HCT116 (cell line): ENCODE data around the gene COL18A1. TPM values are rescaled to one million over a fixed set of nuclear protein-coding genes. Genes with fewer than 3 reads are reported as not detected.

Experiments used
- ATAC-seq: fragments of 200-7000 bp; cut with Tn5 transposase; 2 replicates; pipeline ENCODE4 v1.9.1; 2020; ENCODE audit warnings: mild to moderate bottlenecking, moderate library complexity
- BruUV-seq: library from RNA; stranded (reverse); fragments of 400-500 nt; replicated peaks from 2 replicates; lab custom pipeline; 2021; lab: Mats Ljungman, UMichigan
- CTCF ChIA-PET: fragments of 300-600 bp; sonication (Branson Sonifier 250); formaldehyde crosslinking; loops from one replicate; lab custom pipeline; 2021; ENCODE audit warnings: antibody characterized with exemption; lab: Charles Lee
- POLR2A ChIA-PET: fragments of 300-600, 350-600 bp; sonication (Branson Sonifier 250); formaldehyde crosslinking; loops from one replicate; lab custom pipeline; 2021; ENCODE audit warnings: antibody characterized with exemption; lab: Charles Lee
- RAD21 ChIA-PET, 2 experiments: fragments of 300-600 bp; sonication (Branson Sonifier 250); formaldehyde crosslinking; loops; one replicate each; lab custom pipeline; 2023; ENCODE audit warnings: low total read pairs in 2 of 2; ENCODE audit not compliant: uncharacterized antibody in 2 of 2, unreplicated experiment in 2 of 2, low non-redundant PET in 1 of 2; lab: Charles Lee
- DNase-seq: peaks from one replicate; pipeline ENCODE4 v3.0.0-alpha.2; 2010; ENCODE audit warnings: low read depth, low spot score
- H2AFZ ChIP-seq: fragments of 200-600 bp; shearing (Covaris generic), sonication (generic); 2 replicates; pipeline ENCODE4 v1.6.1; 2017; ENCODE audit warnings: low read depth, mixed run types, mixed read lengths, antibody characterized with exemption, low read length; ENCODE audit not compliant: poor library complexity, severe bottlenecking
- H3K27ac ChIP-seq: 2 replicates; pipeline ENCODE4 v1.5.1; 2012; ENCODE audit warnings: low read depth, low read length
- H3K27me3 ChIP-seq: fragments of 200-600 bp; sonication (generic); 2 replicates; pipeline ENCODE4 v1.6.1; 2016; ENCODE audit warnings: mixed run types, low read length, mixed read lengths; ENCODE audit not compliant: insufficient read depth
- H3K36me3 ChIP-seq, 2 experiments: fragments of 200-500 bp in 1 of 2; fragments of 200-600 bp in 1 of 2; sonication (Bioruptor generic) in 1 of 2; sonication (generic) in 1 of 2; 2 replicates each; pipeline versions ENCODE4 v1.5.1 to v1.6.1; 2014 to 2016; ENCODE audit warnings: low read length in 2 of 2, inconsistent platforms in 1 of 2, mixed read lengths in 1 of 2, mixed run types in 1 of 2; ENCODE audit not compliant: insufficient read depth in 2 of 2, control insufficient read depth in 1 of 2
- H3K4me1 ChIP-seq, 2 experiments: fragments of 200-600 bp in 1 of 2; sonication (generic) in 1 of 2; 2 replicates each; pipeline versions ENCODE4 v1.5.1 to v1.6.1; 2012 to 2017; ENCODE audit warnings: low read length in 2 of 2, inconsistent platforms in 1 of 2, mild to moderate bottlenecking in 1 of 2, mixed read lengths in 1 of 2, mixed run types in 1 of 2, moderate library complexity in 1 of 2; ENCODE audit not compliant: insufficient read depth in 2 of 2, control insufficient read depth in 1 of 2
- H3K4me2 ChIP-seq: fragments of 200-600 bp; sonication (generic); 2 replicates; pipeline ENCODE4 v1.6.1; 2017; ENCODE audit warnings: mixed run types, low read length, mixed read lengths
- H3K4me3 ChIP-seq, 2 experiments: fragments of 200-600 bp in 1 of 2; sonication (generic) in 1 of 2; replicated peaks in 1 of 2; 2 replicates each; pipeline ENCODE4 v1.5.1; 2011 to 2016; ENCODE audit warnings: low read length in 2 of 2, control low read depth in 1 of 2, low read depth in 1 of 2, mild to moderate bottlenecking in 1 of 2, mixed read lengths in 1 of 2, mixed run types in 1 of 2
- H3K79me2 ChIP-seq: fragments of 200-600 bp; sonication (generic); 2 replicates; pipeline ENCODE4 v1.6.1; 2017; ENCODE audit warnings: mild to moderate bottlenecking, mixed run types, low read length, moderate library complexity, mixed read lengths; ENCODE audit not compliant: insufficient read depth
- H3K9ac ChIP-seq: fragments of 200-600 bp; sonication (generic); 2 replicates; pipeline ENCODE4 v1.6.1; 2016; ENCODE audit warnings: low read length, mixed read lengths
- H3K9me2 ChIP-seq: fragments of 200-600 bp; sonication (generic), shearing (Covaris generic); 2 replicates; pipeline ENCODE4 v1.6.1; 2017; ENCODE audit warnings: mixed run types, mild to moderate bottlenecking, moderate library complexity; ENCODE audit not compliant: insufficient read depth
- H3K9me3 ChIP-seq, 2 experiments: fragments of 200-500 bp in 1 of 2; fragments of 200-600 bp in 1 of 2; sonication (Bioruptor generic) in 1 of 2; sonication (generic) in 1 of 2; 2 replicates each; pipeline ENCODE4 v1.6.1; 2014 to 2017; ENCODE audit warnings: low read length in 2 of 2, mixed read lengths in 2 of 2, inconsistent platforms in 1 of 2, low read depth in 1 of 2, mild to moderate bottlenecking in 1 of 2, mixed run types in 1 of 2, moderate library complexity in 1 of 2; ENCODE audit not compliant: control insufficient read depth in 1 of 2, insufficient read depth in 1 of 2
- H4K20me1 ChIP-seq: fragments of 200-600 bp; sonication (generic), shearing (Covaris generic); 2 replicates; pipeline ENCODE4 v1.6.1; 2017; ENCODE audit warnings: mixed run types, mild to moderate bottlenecking, moderate library complexity; ENCODE audit not compliant: insufficient read depth
- ATF3 ChIP-seq: IDR thresholded peaks from 2 replicates; pipeline ENCODE4 v1.6.1; 2012
- CEBPB ChIP-seq: IDR thresholded peaks from 2 replicates; pipeline ENCODE4 v1.6.1; 2012; ENCODE audit warnings: low read depth
- EGR1 ChIP-seq: IDR thresholded peaks from 2 replicates; pipeline ENCODE4 v1.6.1; 2012; ENCODE audit warnings: low read depth
- ELF1 ChIP-seq: IDR thresholded peaks from 2 replicates; pipeline ENCODE4 v1.6.1; 2012; ENCODE audit warnings: low read depth, borderline replicate concordance
- EZH2phosphoT487 ChIP-seq: fragments of 200-600 bp; IDR thresholded peaks from 2 replicates; pipeline ENCODE4 v1.6.1; 2018; ENCODE audit warnings: antibody characterized with exemption, borderline replicate concordance
- JUND ChIP-seq: IDR thresholded peaks from 2 replicates; pipeline ENCODE4 v1.6.1; 2012
- MAX ChIP-seq: IDR thresholded peaks from 2 replicates; pipeline ENCODE4 v1.6.1; 2012
- POLR2A ChIP-seq: IDR thresholded peaks from 2 replicates; pipeline ENCODE4 v1.7.0; 2011; ENCODE audit warnings: borderline replicate concordance; ENCODE audit not compliant: insufficient read depth, insufficient read length; ENCODE audit errors: extremely low read depth
- POLR2AphosphoS5 ChIP-seq: IDR thresholded peaks from 2 replicates; pipeline ENCODE4 v1.6.1; 2011; ENCODE audit warnings: mild to moderate bottlenecking, low read depth, low read length, moderate library complexity
- SIN3A ChIP-seq: IDR thresholded peaks from 2 replicates; pipeline ENCODE4 v1.6.1; 2012; ENCODE audit warnings: low read depth
- SRF ChIP-seq: IDR thresholded peaks from 2 replicates; pipeline ENCODE4 v1.6.1; 2012; ENCODE audit warnings: low read depth
- ZNF274 ChIP-seq: fragments of 200-500 bp; sonication (Bioruptor generic); IDR thresholded peaks from 2 replicates; pipeline ENCODE4 v1.6.1; 2014; ENCODE audit warnings: mild to moderate bottlenecking, low read depth, low read length, inconsistent platforms
- intact Hi-C: fragments of 100-400 bp; cut with micrococcal nuclease; formaldehyde crosslinking; loops from 2 replicates; pipeline ENCODE4 v1.10.0; 2022
- total RNA-seq: library from RNA; stranded (reverse); gene quantifications from one replicate; pipeline ENCODE4 v1.2.1, GENCODE V29; 2021; ENCODE audit not compliant: unreplicated experiment
- TF ChIP-seq, protein P1 (sequence below): IDR thresholded peaks from 2 replicates; pipeline ENCODE4 v1.6.1; 2011; ENCODE audit warnings: mild to moderate bottlenecking, low read length, moderate library complexity; ENCODE audit not compliant: insufficient replicate concordance; ENCODE audit errors: extremely low read depth

Gene COL18A1
- total RNA-seq, 1 experiment from 2014 or later: 59.5 TPM

DNA sequence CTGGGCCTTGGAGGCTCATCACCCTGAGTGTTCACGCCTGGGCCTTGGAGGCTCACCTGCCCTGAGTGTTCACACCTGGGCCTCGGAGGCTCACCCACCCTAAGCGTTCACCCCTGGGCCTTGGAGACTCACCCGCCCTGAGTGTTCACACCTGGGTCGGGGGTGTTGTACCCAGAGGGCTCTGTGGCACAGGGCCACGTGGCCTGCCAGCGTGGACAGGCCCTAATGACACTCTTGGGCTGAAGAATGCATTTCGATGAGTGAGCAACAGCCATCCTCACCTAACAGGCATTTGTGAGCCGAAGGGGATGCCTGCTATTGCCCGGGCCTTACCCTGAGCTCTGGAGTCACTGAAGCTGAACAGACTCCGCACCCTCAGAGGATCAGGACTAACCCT is 119.8 kb downstream of the COL18A1 start:
- Histone ChIP-seq H4K20me1 (no peaks in the 10 kb centered on the region; the same call in 1 of the 2 replicates), H3K9me2 (no peaks in the 10 kb centered on the region), H3K79me2 (peaks cover 51% of the 10 kb centered on the region), H3K4me2 (no peak overlapping the region), H3K27me3 (no peaks in the 10 kb centered on the region), H3K9me3 (peaks cover 8 to 14% of the 10 kb centered on the region in 2 experiments; a peak in 3 of 4 replicates), H3K4me3 (no peak overlapping the region), H3K36me3 (peaks cover 23 to 73% of the 10 kb centered on the region in 2 experiments), H3K4me1 (no peaks in the 10 kb centered on the region; a peak in 1 of 4 replicates), H3K9ac (no peak overlapping the region), H3K27ac (no peak overlapping the region), H2AFZ (no peak overlapping the region)
- intact Hi-C loops: no loop called here
- TF ChIP-seq JUND (no peak), EZH2phosphoT487 (no peak), SIN3A (no peak), ELF1 (no peak), ZNF274 (no peak), POLR2AphosphoS5 (no peak), EGR1 (no peak), ATF3 (no peak), MAX (no peak), CEBPB (no peak), SRF (no peak), POLR2A (no peak)
- TF ChIP-seq, protein P1, sequence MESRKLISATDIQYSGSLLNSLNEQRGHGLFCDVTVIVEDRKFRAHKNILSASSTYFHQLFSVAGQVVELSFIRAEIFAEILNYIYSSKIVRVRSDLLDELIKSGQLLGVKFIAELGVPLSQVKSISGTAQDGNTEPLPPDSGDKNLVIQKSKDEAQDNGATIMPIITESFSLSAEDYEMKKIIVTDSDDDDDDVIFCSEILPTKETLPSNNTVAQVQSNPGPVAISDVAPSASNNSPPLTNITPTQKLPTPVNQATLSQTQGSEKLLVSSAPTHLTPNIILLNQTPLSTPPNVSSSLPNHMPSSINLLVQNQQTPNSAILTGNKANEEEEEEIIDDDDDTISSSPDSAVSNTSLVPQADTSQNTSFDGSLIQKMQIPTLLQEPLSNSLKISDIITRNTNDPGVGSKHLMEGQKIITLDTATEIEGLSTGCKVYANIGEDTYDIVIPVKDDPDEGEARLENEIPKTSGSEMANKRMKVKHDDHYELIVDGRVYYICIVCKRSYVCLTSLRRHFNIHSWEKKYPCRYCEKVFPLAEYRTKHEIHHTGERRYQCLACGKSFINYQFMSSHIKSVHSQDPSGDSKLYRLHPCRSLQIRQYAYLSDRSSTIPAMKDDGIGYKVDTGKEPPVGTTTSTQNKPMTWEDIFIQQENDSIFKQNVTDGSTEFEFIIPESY: no peak
- POLR2A ChIA-PET: no interaction called here
- CTCF ChIA-PET: no interaction called here
- RAD21 ChIA-PET: no interaction called here
- BruUV-seq: no TSS peak
- no peak for DNase-seq
- ATAC-seq: no peak
